ENCODE measurements around the gene WDR88. TPM values are rescaled to one million over a fixed set of nuclear protein-coding genes. Genes with fewer than 3 reads are reported as not detected.
"Not testable (repeated sequence)": the region's sequence is repeated elsewhere in the genome, so short reads cannot be mapped to it uniquely, and the experiment has no call there.

Gene WDR88
- total RNA-seq, 1 donor from 2014 or later = not detected

DNA sequence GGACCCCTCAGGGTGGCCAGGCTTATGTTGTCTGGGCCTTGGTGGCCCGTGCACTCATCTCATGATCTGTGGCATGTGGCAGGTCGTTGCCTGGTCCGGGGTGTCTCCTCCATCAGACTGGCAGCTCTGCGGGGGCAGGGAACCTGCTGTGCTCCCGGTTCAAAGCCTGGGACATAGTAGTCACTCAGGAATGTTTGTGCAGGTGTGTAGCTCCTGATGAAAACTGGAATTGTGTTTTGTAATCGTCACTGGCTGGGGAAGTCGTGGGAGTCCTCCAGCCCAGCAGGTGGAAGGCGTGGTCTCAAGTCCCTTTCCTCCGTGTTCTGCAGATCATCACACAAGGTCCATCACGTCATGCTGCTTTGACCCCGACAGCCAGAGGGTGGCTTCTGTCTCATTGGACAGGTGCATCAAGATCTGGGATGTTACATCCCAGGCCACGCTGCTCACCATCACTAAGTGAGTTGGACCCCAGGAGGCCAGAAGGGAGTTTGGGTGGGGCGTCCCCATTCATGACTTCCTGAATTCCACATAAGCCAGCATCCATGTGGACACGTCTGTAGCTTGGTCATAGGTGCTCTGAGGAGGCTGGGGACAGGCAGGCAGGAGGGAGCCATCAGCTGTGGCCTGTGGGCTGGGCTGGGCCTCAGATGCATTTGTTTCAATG, 19.1 kb downstream of the WDR88 start:
- Mint-ChIP-seq H3K4me1 (ENCODE audit: low read depth, unreplicated experiment) (no peaks in the 10 kb centered on the region), H3K27me3 (ENCODE audit: low read depth, unreplicated experiment) (peaks cover 21% of the 10 kb centered on the region)

DNA sequence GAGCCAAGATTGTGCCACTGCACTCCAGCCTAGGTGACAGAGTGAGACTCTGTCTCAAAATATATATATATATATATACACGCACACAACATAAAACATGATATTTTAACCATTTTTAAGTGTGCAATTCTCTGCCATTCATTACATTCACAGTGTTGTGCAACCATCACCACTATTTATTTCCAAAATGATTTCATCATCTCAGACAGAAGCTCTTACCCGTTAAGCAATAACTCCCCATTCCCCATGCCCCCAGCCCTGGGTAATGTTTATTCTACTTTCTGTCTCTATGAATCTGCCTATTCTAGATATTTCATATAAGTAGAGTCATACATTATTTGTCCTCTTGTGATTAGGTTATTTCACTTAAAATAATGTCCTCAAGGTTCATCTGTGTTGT, 20.3 kb downstream of the WDR88 start:
- H4K20me1 ChIP-seq (ENCODE audit: insufficient read depth, low read length) = no peaks in the 10 kb centered on the region
- H3K4me1 ChIP-seq (ENCODE audit: insufficient read depth, low read length) = no peaks in the 10 kb centered on the region
- no peak overlapping the region for H3K9ac ChIP-seq (ENCODE audit: low read length)
- H3K79me2 ChIP-seq (ENCODE audit: insufficient read depth, low read length) = no peaks in the 10 kb centered on the region
- Mint-ChIP-seq H3K27ac (ENCODE audit: unreplicated experiment) (no peak overlapping the region), H3K27me3 (ENCODE audit: low read depth, unreplicated experiment) (peaks cover 16% of the 10 kb centered on the region), H3K4me1 (ENCODE audit: low read depth, unreplicated experiment) (no peaks in the 10 kb centered on the region), H3K36me3 (ENCODE audit: low read depth, unreplicated experiment) (no peaks in the 10 kb centered on the region), H3K4me3 (ENCODE audit: unreplicated experiment) (no peak overlapping the region), H3K9me3 (ENCODE audit: unreplicated experiment) (no peaks in the 10 kb centered on the region)
- H3K27me3 ChIP-seq (ENCODE audit: insufficient read depth, low read length) = no peaks in the 10 kb centered on the region
- no peaks in the 10 kb centered on the region for H3K9me3 ChIP-seq (ENCODE audit: insufficient read depth, low read depth, low read length)
- no peak overlapping the region for H2AFZ ChIP-seq (ENCODE audit: low read depth, low read length)
- no peak for DNase-seq (ENCODE audit: low read depth)
- FAIRE-seq = no peak
- H3K27ac ChIP-seq (ENCODE audit: low read depth, low read length) = no peak overlapping the region
- H3K36me3 ChIP-seq (ENCODE audit: insufficient read depth, low read length) = no peaks in the 10 kb centered on the region
- H3K4me3 ChIP-seq (ENCODE audit: insufficient read depth, low read depth, low read length) = no peak overlapping the region
- TF ChIP-seq, protein P1, sequence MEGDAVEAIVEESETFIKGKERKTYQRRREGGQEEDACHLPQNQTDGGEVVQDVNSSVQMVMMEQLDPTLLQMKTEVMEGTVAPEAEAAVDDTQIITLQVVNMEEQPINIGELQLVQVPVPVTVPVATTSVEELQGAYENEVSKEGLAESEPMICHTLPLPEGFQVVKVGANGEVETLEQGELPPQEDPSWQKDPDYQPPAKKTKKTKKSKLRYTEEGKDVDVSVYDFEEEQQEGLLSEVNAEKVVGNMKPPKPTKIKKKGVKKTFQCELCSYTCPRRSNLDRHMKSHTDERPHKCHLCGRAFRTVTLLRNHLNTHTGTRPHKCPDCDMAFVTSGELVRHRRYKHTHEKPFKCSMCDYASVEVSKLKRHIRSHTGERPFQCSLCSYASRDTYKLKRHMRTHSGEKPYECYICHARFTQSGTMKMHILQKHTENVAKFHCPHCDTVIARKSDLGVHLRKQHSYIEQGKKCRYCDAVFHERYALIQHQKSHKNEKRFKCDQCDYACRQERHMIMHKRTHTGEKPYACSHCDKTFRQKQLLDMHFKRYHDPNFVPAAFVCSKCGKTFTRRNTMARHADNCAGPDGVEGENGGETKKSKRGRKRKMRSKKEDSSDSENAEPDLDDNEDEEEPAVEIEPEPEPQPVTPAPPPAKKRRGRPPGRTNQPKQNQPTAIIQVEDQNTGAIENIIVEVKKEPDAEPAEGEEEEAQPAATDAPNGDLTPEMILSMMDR (IDR thresholded peaks at IDR 0.05; ENCODE audit: insufficient read depth, low read depth, low read length) = no peak
- no peak for TF ChIP-seq EZH2 (IDR thresholded peaks at IDR 0.05; ENCODE audit: insufficient read depth, low read length)
- H3K4me2 ChIP-seq (ENCODE audit: low read length) = no peak overlapping the region

More for the DNA sequence above, 19.1 kb downstream of the WDR88 start:
- Mint-ChIP-seq H3K9me3 (ENCODE audit: unreplicated experiment) (no peaks in the 10 kb centered on the region), H3K36me3 (ENCODE audit: low read depth, unreplicated experiment) (no peaks in the 10 kb centered on the region), H3K4me3 (ENCODE audit: unreplicated experiment) (no peak overlapping the region), H3K27ac (ENCODE audit: unreplicated experiment) (no peak overlapping the region)
- TF ChIP-seq, protein P1 (IDR thresholded peaks at IDR 0.05; ENCODE audit: insufficient read depth, low read depth, low read length) = no peak
- TF ChIP-seq EZH2 (IDR thresholded peaks at IDR 0.05; ENCODE audit: insufficient read depth, low read length) = no peak
- Histone ChIP-seq H3K9ac (ENCODE audit: low read length) (no peak overlapping the region), H2AFZ (ENCODE audit: low read depth, low read length) (no peak overlapping the region), H3K27me3 (ENCODE audit: insufficient read depth, low read length) (no peaks in the 10 kb centered on the region), H3K4me1 (ENCODE audit: insufficient read depth, low read length) (no peaks in the 10 kb centered on the region), H3K36me3 (ENCODE audit: insufficient read depth, low read length) (no peaks in the 10 kb centered on the region), H4K20me1 (ENCODE audit: insufficient read depth, low read length) (no peaks in the 10 kb centered on the region), H3K27ac (ENCODE audit: low read depth, low read length) (no peak overlapping the region), H3K4me3 (ENCODE audit: insufficient read depth, low read depth, low read length) (no peak overlapping the region), H3K9me3 (ENCODE audit: insufficient read depth, low read depth, low read length) (no peaks in the 10 kb centered on the region), H3K4me2 (ENCODE audit: low read length) (no peak overlapping the region), H3K79me2 (ENCODE audit: insufficient read depth, low read length) (no peaks in the 10 kb centered on the region)
- DNase-seq (ENCODE audit: low read depth) (no peak), FAIRE-seq (no peak)

DNA sequence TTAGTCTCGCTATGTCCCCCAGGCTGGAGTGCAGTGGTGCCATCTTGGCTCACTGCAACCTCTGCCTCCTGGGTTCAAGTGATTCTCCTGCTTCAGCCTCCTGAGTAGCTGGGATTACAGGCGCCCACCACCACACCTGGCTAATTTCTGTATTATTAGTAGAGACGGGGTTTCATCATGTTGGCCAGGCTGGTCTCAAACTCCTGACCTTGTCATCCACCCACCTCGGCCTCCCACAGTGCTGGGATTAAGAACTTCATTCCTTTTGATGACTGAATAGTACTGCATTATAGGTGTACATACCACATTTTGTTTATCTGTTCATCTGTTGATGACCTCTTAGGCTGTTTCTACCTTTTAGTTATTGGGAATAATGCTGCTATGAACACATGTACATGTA, 20.7 kb downstream of the WDR88 start:
- not testable (repeated sequence) for H3K36me3 Mint-ChIP-seq (ENCODE audit: low read depth, unreplicated experiment); FAIRE-seq; H3K9me3 Mint-ChIP-seq (ENCODE audit: unreplicated experiment); H3K79me2 ChIP-seq (ENCODE audit: insufficient read depth, low read length); H4K20me1 ChIP-seq (ENCODE audit: insufficient read depth, low read length); H3K9ac ChIP-seq (ENCODE audit: low read length); H3K4me1 ChIP-seq (ENCODE audit: insufficient read depth, low read length); H3K27ac ChIP-seq (ENCODE audit: low read depth, low read length); H3K4me3 Mint-ChIP-seq (ENCODE audit: unreplicated experiment); H3K4me1 Mint-ChIP-seq (ENCODE audit: low read depth, unreplicated experiment); DNase-seq (ENCODE audit: low read depth); H3K36me3 ChIP-seq (ENCODE audit: insufficient read depth, low read length); H3K27me3 ChIP-seq (ENCODE audit: insufficient read depth, low read length); H3K4me3 ChIP-seq (ENCODE audit: insufficient read depth, low read depth, low read length); H2AFZ ChIP-seq (ENCODE audit: low read depth, low read length); H3K9me3 ChIP-seq (ENCODE audit: insufficient read depth, low read depth, low read length); H3K27ac Mint-ChIP-seq (ENCODE audit: unreplicated experiment); H3K4me2 ChIP-seq (ENCODE audit: low read length)
- H3K27me3 Mint-ChIP-seq (ENCODE audit: low read depth, unreplicated experiment) = peaks cover 14% of the 10 kb centered on the region

DNA sequence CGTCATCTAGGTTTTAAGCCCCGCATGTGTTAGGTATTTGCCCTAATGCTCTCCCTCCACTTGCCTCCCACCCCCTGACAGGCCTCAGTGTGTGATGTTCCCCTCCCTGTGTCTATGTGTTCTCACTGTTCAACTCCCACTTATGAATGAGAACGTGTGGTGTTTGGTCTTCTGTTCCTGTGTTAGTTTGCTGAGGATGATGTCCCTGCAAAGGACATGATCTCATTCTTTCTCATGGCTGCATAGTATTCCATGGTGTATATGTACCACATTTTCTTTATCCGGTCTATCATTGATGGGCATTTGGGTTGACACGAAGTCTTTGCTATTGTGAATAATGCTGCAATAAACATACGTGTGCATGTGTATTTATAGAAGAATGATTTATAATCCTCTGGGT, 22.4 kb downstream of the WDR88 start:
- not testable (repeated sequence) for DNase-seq (ENCODE audit: low read depth); FAIRE-seq

More for the DNA sequence above, 22.4 kb downstream of the WDR88 start:
- not testable (repeated sequence) for H3K4me1 ChIP-seq (ENCODE audit: insufficient read depth, low read length); H3K9ac ChIP-seq (ENCODE audit: low read length); H2AFZ ChIP-seq (ENCODE audit: low read depth, low read length); H3K27me3 ChIP-seq (ENCODE audit: insufficient read depth, low read length); H3K36me3 ChIP-seq (ENCODE audit: insufficient read depth, low read length); H3K9me3 Mint-ChIP-seq (ENCODE audit: unreplicated experiment); H3K4me3 Mint-ChIP-seq (ENCODE audit: unreplicated experiment); H3K79me2 ChIP-seq (ENCODE audit: insufficient read depth, low read length); H3K27ac ChIP-seq (ENCODE audit: low read depth, low read length); H3K9me3 ChIP-seq (ENCODE audit: insufficient read depth, low read depth, low read length); H4K20me1 ChIP-seq (ENCODE audit: insufficient read depth, low read length); H3K27me3 Mint-ChIP-seq (ENCODE audit: low read depth, unreplicated experiment); H3K4me1 Mint-ChIP-seq (ENCODE audit: low read depth, unreplicated experiment); H3K36me3 Mint-ChIP-seq (ENCODE audit: low read depth, unreplicated experiment); H3K4me3 ChIP-seq (ENCODE audit: insufficient read depth, low read depth, low read length); H3K27ac Mint-ChIP-seq (ENCODE audit: unreplicated experiment); H3K4me2 ChIP-seq (ENCODE audit: low read length)

Data from astrocyte (in vitro differentiated cells and primary cell).